ENCODE results near the gene SDK1.

DNA sequence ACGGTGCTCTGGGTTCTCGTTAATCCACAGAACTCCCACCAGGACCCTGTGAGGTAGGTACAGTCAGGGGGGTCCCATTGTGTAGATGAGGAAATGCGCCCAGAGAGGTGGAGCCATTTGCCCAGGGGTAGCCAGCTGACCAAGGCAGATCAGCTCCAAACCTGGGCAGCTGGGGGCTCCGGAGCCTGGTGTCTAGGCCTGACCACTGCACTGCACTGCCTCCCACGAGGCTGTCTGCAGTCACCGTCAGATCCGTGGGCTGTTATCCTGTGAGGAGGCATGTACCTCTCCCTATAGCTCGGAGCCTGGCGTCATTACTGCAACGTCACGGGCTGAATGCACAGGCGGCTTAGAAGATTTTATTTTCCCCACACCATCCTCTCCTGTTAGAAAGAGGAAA is 969.2 kb downstream of the SDK1 start:
- TF ChIP-seq, protein P1, sequence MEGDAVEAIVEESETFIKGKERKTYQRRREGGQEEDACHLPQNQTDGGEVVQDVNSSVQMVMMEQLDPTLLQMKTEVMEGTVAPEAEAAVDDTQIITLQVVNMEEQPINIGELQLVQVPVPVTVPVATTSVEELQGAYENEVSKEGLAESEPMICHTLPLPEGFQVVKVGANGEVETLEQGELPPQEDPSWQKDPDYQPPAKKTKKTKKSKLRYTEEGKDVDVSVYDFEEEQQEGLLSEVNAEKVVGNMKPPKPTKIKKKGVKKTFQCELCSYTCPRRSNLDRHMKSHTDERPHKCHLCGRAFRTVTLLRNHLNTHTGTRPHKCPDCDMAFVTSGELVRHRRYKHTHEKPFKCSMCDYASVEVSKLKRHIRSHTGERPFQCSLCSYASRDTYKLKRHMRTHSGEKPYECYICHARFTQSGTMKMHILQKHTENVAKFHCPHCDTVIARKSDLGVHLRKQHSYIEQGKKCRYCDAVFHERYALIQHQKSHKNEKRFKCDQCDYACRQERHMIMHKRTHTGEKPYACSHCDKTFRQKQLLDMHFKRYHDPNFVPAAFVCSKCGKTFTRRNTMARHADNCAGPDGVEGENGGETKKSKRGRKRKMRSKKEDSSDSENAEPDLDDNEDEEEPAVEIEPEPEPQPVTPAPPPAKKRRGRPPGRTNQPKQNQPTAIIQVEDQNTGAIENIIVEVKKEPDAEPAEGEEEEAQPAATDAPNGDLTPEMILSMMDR (IDR thresholded peaks at IDR 0.05; ENCODE audit: borderline replicate concordance, extremely low read depth, low read length, poor library complexity, severe bottlenecking), result no peak
- no peak for TF ChIP-seq EZH2 (IDR thresholded peaks at IDR 0.05; ENCODE audit: borderline replicate concordance, low read depth, low read length, severe bottlenecking)
